WTC11 (cell line): Measurements from ENCODE around the gene OSBPL10. TPM values are rescaled to one million over a fixed set of nuclear protein-coding genes. Genes with fewer than 3 reads are reported as not detected.

ENCODE experiments used
- ATAC-seq: fragments of 200-7000 bp; cut with Tn5 transposase; 2 replicates; pipeline ENCODE4 v1.10.0; 2021; ENCODE audit warnings: mild to moderate bottlenecking, moderate library complexity
- CTCF ChIA-PET: fragments of 300-600 bp; sonication (Branson Sonifier 250); formaldehyde crosslinking; loops from one replicate; lab custom pipeline; 2021; ENCODE audit warnings: antibody characterized with exemption; lab: Charles Lee
- POLR2A ChIA-PET: fragments of 350-600 bp; sonication (Branson Sonifier 250); formaldehyde crosslinking; loops from one replicate; lab custom pipeline; 2021; ENCODE audit warnings: antibody characterized with exemption; lab: Charles Lee
- DNase-seq: peaks from one replicate; pipeline ENCODE4 v3.0.0; 2021; ENCODE audit warnings: low spot score
- H3K27ac Mint-ChIP-seq: 2 replicates; pipeline ENCODE4 v1.8.0; 2021; ENCODE audit warnings: mixed read lengths
- H3K27me3 Mint-ChIP-seq: 2 replicates; pipeline ENCODE4 v1.8.0; 2021; ENCODE audit warnings: low read depth, mild to moderate bottlenecking, moderate library complexity, mixed read lengths
- H3K36me3 Mint-ChIP-seq: 2 replicates; pipeline ENCODE4 v1.8.0; 2021; ENCODE audit warnings: mixed read lengths
- H3K4me1 Mint-ChIP-seq: 2 replicates; pipeline ENCODE4 v1.8.0; 2022; ENCODE audit warnings: mixed read lengths
- H3K4me3 Mint-ChIP-seq: 2 replicates; pipeline ENCODE4 v1.8.0; 2021; ENCODE audit warnings: mild to moderate bottlenecking, moderate library complexity, mixed read lengths
- H3K9me3 Mint-ChIP-seq: 2 replicates; pipeline ENCODE4 v1.8.0; 2021; ENCODE audit warnings: mixed read lengths
- ATF1 ChIP-seq: sonication (generic); formaldehyde crosslinking; IDR thresholded peaks from 2 replicates; pipeline ENCODE4 v1.8.1; 2023; ENCODE audit warnings: mild to moderate bottlenecking, moderate library complexity, missing genetic modification reagents
- CBFB ChIP-seq: sonication (generic); formaldehyde crosslinking; IDR thresholded peaks from 2 replicates; pipeline ENCODE4 v1.8.1; 2022; ENCODE audit warnings: mild to moderate bottlenecking, low read depth, missing genetic modification reagents
- ETV6 ChIP-seq: sonication (generic); formaldehyde crosslinking; IDR thresholded peaks from 2 replicates; pipeline ENCODE4 v1.8.1; 2022; ENCODE audit warnings: mild to moderate bottlenecking, missing genetic modification reagents
- GTF2I ChIP-seq: fragments of 250-450 bp; sonication (Bioruptor Pico); conservative IDR thresholded peaks from 2 replicates; pipeline ENCODE4 v1.4.0; 2021; ENCODE audit warnings: mild to moderate bottlenecking
- JUN ChIP-seq: sonication (generic); formaldehyde crosslinking; IDR thresholded peaks from 2 replicates; pipeline ENCODE4 v1.8.0; 2023; ENCODE audit warnings: mild to moderate bottlenecking, missing genetic modification reagents
- KAT7 ChIP-seq: sonication (generic); formaldehyde crosslinking; IDR thresholded peaks from 2 replicates; pipeline ENCODE4 v1.8.1; 2023; ENCODE audit warnings: missing genetic modification reagents, mild to moderate bottlenecking, borderline replicate concordance
- NFE2L1 ChIP-seq: sonication (generic); formaldehyde crosslinking; IDR thresholded peaks from 2 replicates; pipeline ENCODE4 v1.8.1; 2023; ENCODE audit warnings: missing genetic modification reagents
- SP1 ChIP-seq: sonication (generic); formaldehyde crosslinking; conservative IDR thresholded peaks from 2 replicates; pipeline ENCODE4 v1.8.1; 2022; ENCODE audit warnings: missing genetic modification reagents
- TCF7 ChIP-seq: sonication (generic); formaldehyde crosslinking; IDR thresholded peaks from 2 replicates; pipeline ENCODE4 v1.8.0; 2022; ENCODE audit warnings: mild to moderate bottlenecking, low read depth, missing genetic modification reagents, moderate library complexity
- ZBTB21 ChIP-seq: sonication (generic); formaldehyde crosslinking; IDR thresholded peaks from 2 replicates; pipeline ENCODE4 v1.8.1; 2023; ENCODE audit warnings: mild to moderate bottlenecking, missing genetic modification reagents, borderline replicate concordance
- ZNF232 ChIP-seq: sonication (generic); formaldehyde crosslinking; IDR thresholded peaks from 2 replicates; pipeline ENCODE4 v1.8.0; 2022; ENCODE audit warnings: mild to moderate bottlenecking, missing genetic modification reagents
- total RNA-seq: library from RNA; stranded (reverse); gene quantifications from 3 replicates; pipeline ENCODE4 v1.2.3, GENCODE V29; 2021
- TF ChIP-seq, protein P1 (sequence below): sonication (generic); formaldehyde crosslinking; IDR thresholded peaks from 2 replicates; pipeline ENCODE4 v1.8.0; 2022; ENCODE audit warnings: mild to moderate bottlenecking, missing genetic modification reagents
- TF ChIP-seq, protein P2 (sequence below): sonication (generic); formaldehyde crosslinking; IDR thresholded peaks from 2 replicates; pipeline ENCODE4 v1.8.0; 2022; ENCODE audit warnings: mild to moderate bottlenecking, missing genetic modification reagents
- TF ChIP-seq, protein P3 (sequence below): sonication (generic); formaldehyde crosslinking; IDR thresholded peaks from 2 replicates; pipeline ENCODE4 v1.8.1; 2023; ENCODE audit warnings: mild to moderate bottlenecking, missing genetic modification reagents
- TF ChIP-seq, protein P4 (sequence below): sonication (generic); formaldehyde crosslinking; IDR thresholded peaks from 2 replicates; pipeline ENCODE4 v1.8.0; 2023; ENCODE audit warnings: missing genetic modification reagents

The OSBPL10 gene
- total RNA-seq, 1 experiment from 2014 or later: 84.1 TPM

DNA sequence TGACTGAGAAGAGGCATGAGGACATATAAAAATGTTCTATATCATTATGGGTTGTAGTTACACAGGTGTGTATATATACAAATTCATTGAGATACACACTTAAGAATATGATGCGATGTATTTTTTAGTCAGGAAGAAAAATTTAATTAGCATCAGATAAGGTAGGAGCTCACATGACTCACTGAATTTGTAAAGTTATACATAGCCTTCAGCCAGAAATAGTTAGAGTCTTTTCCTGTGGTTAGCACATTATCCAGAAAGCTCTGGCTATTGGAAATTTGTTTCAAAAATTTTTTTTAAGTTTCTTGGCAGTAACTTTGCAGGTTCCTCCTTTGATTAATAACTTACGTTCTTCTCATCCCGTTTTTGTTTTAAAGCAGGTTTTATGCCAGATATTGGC is 359.7 kb downstream of the OSBPL10 start:
- no peaks in the 10 kb centered on the region for H3K9me3 Mint-ChIP-seq

DNA sequence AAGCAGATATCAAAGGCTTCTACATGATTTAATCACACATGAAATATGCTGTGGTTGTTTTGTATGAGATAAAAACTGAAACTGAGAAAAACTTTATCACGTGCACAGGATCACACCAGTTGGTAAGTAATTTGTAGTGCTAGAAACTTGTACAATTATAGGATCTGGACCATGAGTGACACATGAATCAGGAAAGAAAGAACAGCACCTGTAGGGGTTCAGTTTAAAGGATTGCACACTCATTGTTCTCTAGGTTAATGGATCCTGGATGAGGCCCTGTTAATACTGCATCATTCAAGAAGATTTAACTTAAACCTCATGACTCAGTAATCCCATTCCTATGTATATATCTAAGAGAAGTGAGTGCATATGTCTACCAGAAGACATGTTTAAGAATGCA is 360.4 kb downstream of the OSBPL10 start:
- no peak overlapping the region for H3K4me3 Mint-ChIP-seq
- H3K27me3 Mint-ChIP-seq: no peaks in the 10 kb centered on the region
- peaks cover 32% of the 10 kb centered on the region for H3K4me1 Mint-ChIP-seq
- no peak overlapping the region for H3K27ac Mint-ChIP-seq
- ChIA-PET CTCF (no interaction called here), POLR2A (no interaction called here)
- TF ChIP-seq CBFB (CRISPR knock-in tag): no peak
- ATAC-seq: no peak
- H3K36me3 Mint-ChIP-seq: peaks cover 16% of the 10 kb centered on the region
- H3K9me3 Mint-ChIP-seq: no peaks in the 10 kb centered on the region
- no peak for DNase-seq

More for the DNA sequence above, 359.7 kb downstream of the OSBPL10 start:
- Mint-ChIP-seq H3K27ac (no peak overlapping the region), H3K27me3 (no peaks in the 10 kb centered on the region), H3K36me3 (peaks cover 16% of the 10 kb centered on the region), H3K4me3 (no peak overlapping the region), H3K4me1 (peaks cover 32% of the 10 kb centered on the region)
- DNase-seq (no peak), ATAC-seq (no peak)
- no peak for TF ChIP-seq ZBTB21
- CTCF ChIA-PET: no interaction called here
- POLR2A ChIA-PET: no interaction called here

DNA sequence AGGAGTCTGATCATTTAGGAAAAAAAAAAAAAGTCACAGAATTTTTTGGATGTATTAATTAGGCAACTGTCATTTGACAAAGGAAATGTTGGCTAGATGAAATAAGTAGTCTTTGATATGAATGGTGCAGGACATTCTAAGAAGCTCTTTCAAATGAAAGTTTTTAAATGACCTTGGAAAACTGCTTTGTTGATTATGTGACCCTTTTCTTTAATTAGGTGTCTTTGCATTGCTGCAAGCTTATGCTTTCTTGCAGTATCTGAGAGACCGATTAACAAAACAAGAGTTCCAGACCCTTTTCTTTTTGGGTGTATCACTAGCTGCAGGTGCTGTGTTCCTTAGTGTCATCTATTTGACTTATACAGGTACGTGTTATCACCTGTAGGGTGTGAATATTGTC is 364.4 kb downstream of the OSBPL10 start:
- no peak for DNase-seq
- H3K27me3 Mint-ChIP-seq: no peaks in the 10 kb centered on the region
- peaks cover 30% of the 10 kb centered on the region for H3K4me1 Mint-ChIP-seq
- ATAC-seq: no peak
- H3K9me3 Mint-ChIP-seq: no peaks in the 10 kb centered on the region
- ChIA-PET POLR2A (no interaction called here), CTCF (interaction anchor here (1.1 kb wide), 1 partner anchor 196 kb away, joined by 4 read pairs; no protein-coding TSS in a partner anchor)
- no peak overlapping the region for H3K4me3 Mint-ChIP-seq
- TF ChIP-seq NFE2L1 (CRISPR knock-in tag) (no peak), ZNF232 (no peak), JUN (CRISPR knock-in tag) (no peak)
- TF ChIP-seq, all 79 proteins: peak for 0
- Mint-ChIP-seq H3K36me3 (peaks cover 16% of the 10 kb centered on the region), H3K27ac (0 out of 2 replicates have a peak overlapping the region, but pooled peaks have one; percentile 45)

DNA sequence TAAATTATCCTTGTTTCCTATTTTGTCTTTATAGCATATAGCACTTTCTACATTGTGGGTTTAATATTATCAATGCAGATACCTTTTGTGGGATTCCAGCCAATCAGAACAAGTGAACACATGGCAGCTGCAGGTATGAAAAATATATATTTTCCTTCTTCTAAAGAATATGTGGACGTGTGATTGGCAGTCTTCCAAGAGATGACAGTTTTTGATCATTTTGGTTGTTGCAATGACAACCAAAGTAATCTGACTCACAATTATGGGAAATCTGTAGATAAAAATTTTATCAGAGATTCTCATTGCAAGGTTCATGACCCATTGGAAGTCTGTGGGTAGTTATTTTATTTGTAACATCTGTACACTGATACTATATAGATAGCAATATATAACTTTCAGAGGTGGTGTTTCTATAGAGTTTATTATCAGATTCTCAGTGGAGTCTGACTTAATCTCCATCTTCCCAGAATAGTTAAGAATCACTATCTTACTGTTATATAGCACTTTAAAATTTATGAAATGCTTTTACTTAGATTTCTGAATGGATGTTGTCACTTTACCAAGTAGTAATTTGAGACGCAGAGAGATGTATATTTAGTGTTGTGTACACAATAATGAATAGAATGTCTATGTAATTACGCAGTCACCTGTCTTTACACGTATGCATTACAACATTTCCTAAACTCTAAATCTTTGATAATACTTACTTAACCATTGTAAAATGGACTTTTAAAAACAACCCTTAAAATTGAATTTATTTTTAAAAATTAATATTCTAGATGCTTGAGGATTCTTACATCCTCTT is 365.8 kb downstream of the OSBPL10 start:
- ChIA-PET POLR2A (no interaction called here), CTCF (no interaction called here)
- H3K4me1 Mint-ChIP-seq: peaks cover 30% of the 10 kb centered on the region
- TF ChIP-seq JUN (CRISPR knock-in tag) (no peak), NFE2L1 (CRISPR knock-in tag) (no peak), ATF1 (CRISPR knock-in tag) (no peak), ETV6 (no peak), GTF2I (CRISPR knock-in tag) (no peak), SP1 (CRISPR knock-in tag) (no peak), KAT7 (CRISPR knock-in tag) (no peak), TCF7 (CRISPR knock-in tag) (no peak)
- TF ChIP-seq, protein P1, sequence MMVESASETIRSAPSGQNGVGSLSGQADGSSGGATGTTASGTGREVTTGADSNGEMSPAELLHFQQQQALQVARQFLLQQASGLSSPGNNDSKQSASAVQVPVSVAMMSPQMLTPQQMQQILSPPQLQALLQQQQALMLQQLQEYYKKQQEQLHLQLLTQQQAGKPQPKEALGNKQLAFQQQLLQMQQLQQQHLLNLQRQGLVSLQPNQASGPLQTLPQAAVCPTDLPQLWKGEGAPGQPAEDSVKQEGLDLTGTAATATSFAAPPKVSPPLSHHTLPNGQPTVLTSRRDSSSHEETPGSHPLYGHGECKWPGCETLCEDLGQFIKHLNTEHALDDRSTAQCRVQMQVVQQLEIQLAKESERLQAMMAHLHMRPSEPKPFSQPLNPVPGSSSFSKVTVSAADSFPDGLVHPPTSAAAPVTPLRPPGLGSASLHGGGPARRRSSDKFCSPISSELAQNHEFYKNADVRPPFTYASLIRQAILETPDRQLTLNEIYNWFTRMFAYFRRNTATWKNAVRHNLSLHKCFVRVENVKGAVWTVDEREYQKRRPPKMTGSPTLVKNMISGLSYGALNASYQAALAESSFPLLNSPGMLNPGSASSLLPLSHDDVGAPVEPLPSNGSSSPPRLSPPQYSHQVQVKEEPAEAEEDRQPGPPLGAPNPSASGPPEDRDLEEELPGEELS (CRISPR knock-in tag): no peak
- TF ChIP-seq, protein P2, sequence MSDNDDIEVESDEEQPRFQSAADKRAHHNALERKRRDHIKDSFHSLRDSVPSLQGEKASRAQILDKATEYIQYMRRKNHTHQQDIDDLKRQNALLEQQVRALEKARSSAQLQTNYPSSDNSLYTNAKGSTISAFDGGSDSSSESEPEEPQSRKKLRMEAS (CRISPR knock-in tag): no peak
- TF ChIP-seq, protein P3, sequence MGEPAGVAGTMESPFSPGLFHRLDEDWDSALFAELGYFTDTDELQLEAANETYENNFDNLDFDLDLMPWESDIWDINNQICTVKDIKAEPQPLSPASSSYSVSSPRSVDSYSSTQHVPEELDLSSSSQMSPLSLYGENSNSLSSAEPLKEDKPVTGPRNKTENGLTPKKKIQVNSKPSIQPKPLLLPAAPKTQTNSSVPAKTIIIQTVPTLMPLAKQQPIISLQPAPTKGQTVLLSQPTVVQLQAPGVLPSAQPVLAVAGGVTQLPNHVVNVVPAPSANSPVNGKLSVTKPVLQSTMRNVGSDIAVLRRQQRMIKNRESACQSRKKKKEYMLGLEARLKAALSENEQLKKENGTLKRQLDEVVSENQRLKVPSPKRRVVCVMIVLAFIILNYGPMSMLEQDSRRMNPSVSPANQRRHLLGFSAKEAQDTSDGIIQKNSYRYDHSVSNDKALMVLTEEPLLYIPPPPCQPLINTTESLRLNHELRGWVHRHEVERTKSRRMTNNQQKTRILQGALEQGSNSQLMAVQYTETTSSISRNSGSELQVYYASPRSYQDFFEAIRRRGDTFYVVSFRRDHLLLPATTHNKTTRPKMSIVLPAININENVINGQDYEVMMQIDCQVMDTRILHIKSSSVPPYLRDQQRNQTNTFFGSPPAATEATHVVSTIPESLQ: no peak
- TF ChIP-seq, protein P4, sequence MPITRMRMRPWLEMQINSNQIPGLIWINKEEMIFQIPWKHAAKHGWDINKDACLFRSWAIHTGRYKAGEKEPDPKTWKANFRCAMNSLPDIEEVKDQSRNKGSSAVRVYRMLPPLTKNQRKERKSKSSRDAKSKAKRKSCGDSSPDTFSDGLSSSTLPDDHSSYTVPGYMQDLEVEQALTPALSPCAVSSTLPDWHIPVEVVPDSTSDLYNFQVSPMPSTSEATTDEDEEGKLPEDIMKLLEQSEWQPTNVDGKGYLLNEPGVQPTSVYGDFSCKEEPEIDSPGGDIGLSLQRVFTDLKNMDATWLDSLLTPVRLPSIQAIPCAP (CRISPR knock-in tag): no peak
- no peak for ATAC-seq
- H3K4me3 Mint-ChIP-seq: no peak overlapping the region
- no peak overlapping the region for H3K27ac Mint-ChIP-seq
- no peak for DNase-seq
- H3K9me3 Mint-ChIP-seq: no peaks in the 10 kb centered on the region
- peaks cover 9% of the 10 kb centered on the region for H3K36me3 Mint-ChIP-seq
- H3K27me3 Mint-ChIP-seq: no peaks in the 10 kb centered on the region
